ENCODE data around the gene IGF1R. TPM values are rescaled to one million over a fixed set of nuclear protein-coding genes. Genes with fewer than 3 reads are reported as not detected.

Gene IGF1R
- total RNA-seq, 2 experiments from 2014 or later, result 26.3 to 43.7 TPM

DNA sequence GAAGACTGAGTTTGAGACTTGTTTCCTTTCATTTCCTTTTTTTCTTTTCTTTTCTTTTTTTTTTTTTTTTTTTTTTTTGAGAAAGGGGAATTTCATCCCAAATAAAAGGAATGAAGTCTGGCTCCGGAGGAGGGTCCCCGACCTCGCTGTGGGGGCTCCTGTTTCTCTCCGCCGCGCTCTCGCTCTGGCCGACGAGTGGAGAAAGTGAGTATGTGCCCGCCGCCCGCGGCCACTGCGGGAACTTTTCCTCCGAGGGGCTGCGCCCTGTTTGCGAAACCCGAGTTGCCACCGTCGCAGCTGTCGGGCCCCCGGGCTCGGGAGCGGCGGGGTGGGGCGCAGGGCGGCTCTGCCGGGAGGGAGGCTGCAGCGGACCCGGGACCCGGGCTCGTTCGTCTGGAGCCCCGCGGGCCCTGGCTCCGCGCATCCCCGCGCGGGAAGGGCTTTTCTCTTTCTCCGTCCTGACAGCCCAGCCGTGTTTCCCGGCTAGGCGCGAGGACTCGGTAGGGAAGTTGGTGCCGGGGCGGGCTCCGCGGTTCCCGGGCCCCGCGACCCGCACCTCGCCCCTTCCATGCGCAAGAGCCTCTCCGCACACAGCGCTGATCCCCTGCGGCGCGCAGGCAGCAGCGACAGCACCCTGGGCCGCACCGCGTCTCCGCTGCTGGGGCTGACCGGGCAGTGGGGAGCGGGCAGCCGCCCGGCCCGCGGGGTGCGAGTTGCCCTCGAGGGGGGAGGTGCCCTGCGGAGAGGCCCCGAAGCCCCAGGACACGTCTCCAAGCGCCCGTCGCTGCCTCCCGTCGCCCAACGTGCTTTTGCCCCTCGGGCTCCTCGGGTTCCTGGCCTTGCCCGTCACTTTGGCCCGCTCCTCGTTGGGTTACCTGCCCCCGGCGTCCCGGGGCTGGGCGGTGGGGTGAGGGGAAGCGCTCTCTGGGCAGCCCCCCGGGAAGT, 1.4 kb downstream of the IGF1R start:
- H3K27ac Mint-ChIP-seq, result peak overlapping the region; percentile 91
- peak; percentile 70 for DNase-seq
- H3K4me1 Mint-ChIP-seq, result peaks cover 32% of the 10 kb centered on the region
- peak overlapping the region; percentile 89 for H3K4me3 Mint-ChIP-seq
- H3K36me3 Mint-ChIP-seq (ENCODE audit: low read depth), result peaks cover 3% of the 10 kb centered on the region
- intact Hi-C loops (cut with DNase I, micrococcal nuclease), result loop anchor here (2.0 to 10.0 kb wide), 8 partner anchors 101 to 1948 kb away; partner anchors contain the start of genes ARRDC4 (in 1 of the 2) and LRRC28 (in 1 of the 2)
- no peak for ATAC-seq
- peaks cover 15% of the 10 kb centered on the region for H3K27me3 Mint-ChIP-seq
- H3K9me3 Mint-ChIP-seq (ENCODE audit: low read depth), result no peaks in the 10 kb centered on the region
- ChIA-PET POLR2A (no interaction called here), CTCF (interaction anchor here (1.2 kb wide), 1 partner anchor 131 kb away, joined by 3 read pairs; no protein-coding TSS in a partner anchor)

DNA sequence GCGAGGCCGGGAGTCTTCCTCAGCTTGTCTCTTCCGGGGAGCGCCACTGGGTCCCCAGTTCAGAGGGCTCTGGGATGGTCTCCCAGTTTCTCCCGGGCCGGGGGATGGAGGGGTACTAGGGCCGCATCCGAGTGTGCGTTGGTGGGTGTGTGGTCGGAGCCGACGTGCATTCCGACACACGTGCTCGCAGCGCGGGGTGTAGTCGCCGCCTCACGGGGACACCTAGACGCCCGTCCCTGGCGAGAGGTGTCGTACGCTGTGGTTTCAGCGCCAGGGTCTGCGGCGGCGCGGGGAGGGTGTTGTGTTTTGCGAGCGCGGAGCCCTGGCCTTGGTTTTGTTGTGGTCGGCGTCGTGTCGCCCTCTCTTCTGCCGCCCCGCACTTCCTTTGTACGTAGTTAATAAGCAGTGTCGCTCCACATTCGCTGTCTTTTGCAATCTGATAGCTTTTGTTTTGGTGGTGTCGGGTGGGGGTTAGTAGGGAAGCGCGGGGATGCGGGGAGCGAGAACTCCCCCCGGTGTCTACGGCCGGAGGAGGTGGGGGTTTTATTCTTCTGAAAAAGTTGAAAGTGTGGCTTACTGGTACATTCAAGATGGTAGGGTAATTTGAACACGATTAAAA, 2.2 kb downstream of the IGF1R start:
- Mint-ChIP-seq H3K4me1 (peaks cover 37% of the 10 kb centered on the region), H3K27me3 (peaks cover 14% of the 10 kb centered on the region), H3K9me3 (ENCODE audit: low read depth) (no peaks in the 10 kb centered on the region), H3K27ac (peak overlapping the region; percentile 91), H3K36me3 (ENCODE audit: low read depth) (peaks cover 3% of the 10 kb centered on the region), H3K4me3 (peak overlapping the region; percentile 89)
- ChIA-PET CTCF (interaction anchor here (1.2 kb wide), 1 partner anchor 132 kb away, joined by 3 read pairs; no protein-coding TSS in a partner anchor), POLR2A (no interaction called here)
- peak; percentile 68 for DNase-seq
- intact Hi-C loops (cut with DNase I, micrococcal nuclease), result loop anchor here (1.0 to 10.0 kb wide), 2 partner anchors 19 to 424 kb away; no protein-coding TSS in a partner anchor
- ATAC-seq, result peak; percentile 5

DNA sequence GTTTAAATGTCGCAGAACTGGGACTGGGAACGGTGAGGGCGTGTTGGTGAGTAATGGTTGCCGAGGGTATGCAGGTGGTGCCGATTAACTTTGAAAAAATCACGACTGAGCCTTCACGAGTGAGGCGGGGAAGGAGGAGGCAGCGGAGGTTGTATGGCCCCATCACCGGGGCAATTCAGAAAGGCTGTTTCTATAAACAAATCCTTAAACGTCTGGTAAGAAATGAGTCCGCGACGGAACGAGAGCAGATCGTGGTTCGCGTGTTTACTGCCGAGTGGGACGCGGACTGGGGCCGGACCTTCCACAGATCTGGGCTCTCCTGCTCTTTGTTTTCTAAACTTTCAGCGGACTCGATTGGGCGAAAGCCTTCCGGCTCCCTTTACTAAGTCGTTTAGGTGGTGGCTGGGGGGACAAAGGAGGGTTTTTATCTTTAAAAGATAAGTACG, 2.7 kb downstream of the IGF1R start:
- POLR2A ChIA-PET, result no interaction called here
- Mint-ChIP-seq H3K4me1 (peaks cover 37% of the 10 kb centered on the region), H3K9me3 (ENCODE audit: low read depth) (no peaks in the 10 kb centered on the region), H3K27me3 (peaks cover 12% of the 10 kb centered on the region), H3K27ac (peak overlapping the region; percentile 91), H3K4me3 (peak overlapping the region; percentile 89), H3K36me3 (ENCODE audit: low read depth) (peaks cover 3% of the 10 kb centered on the region)
- intact Hi-C loops (cut with DNase I, micrococcal nuclease), result loop anchor here (1.0 to 10.0 kb wide), 2 partner anchors 18 to 424 kb away; no protein-coding TSS in a partner anchor
- CTCF ChIA-PET, result interaction anchor here (0.7 to 1.0 kb wide), 2 partner anchors 87 to 128 kb away, joined by 3 to 4 read pairs; no protein-coding TSS in a partner anchor
- ATAC-seq (no peak), DNase-seq (peak; percentile 57)

DNA sequence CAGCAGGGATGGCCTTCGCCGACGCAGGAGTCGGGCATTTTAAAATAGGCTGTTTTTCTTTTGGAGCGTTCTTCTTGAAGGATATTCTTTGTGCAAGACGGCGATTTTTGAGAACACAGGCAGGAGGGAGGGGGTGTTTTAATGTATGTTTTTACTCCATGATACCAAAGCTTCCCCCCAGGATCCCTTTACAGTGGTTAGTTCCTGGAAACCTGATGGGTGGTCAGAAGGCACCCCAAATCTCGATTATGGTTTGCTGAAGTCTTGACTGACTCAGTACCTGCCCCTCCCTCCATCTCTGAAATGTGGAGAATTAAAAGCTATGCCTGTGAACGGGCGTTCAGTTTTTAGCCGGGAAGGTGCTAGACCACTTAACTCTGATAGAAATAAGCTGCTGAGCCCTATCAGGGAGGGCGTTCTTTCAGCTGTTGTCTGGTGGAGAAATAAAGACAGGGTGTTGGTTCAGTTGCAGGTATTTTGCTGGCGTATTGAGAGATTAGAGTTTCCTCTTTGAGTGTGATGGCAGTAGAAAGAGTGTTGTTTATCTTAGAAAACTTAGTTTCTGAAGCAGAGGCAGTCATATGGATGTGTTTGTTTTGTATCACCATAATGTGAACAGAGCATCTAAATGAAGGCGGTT, 3.4 kb downstream of the IGF1R start:
- H3K27ac Mint-ChIP-seq, result peak overlapping the region; percentile 91

DNA sequence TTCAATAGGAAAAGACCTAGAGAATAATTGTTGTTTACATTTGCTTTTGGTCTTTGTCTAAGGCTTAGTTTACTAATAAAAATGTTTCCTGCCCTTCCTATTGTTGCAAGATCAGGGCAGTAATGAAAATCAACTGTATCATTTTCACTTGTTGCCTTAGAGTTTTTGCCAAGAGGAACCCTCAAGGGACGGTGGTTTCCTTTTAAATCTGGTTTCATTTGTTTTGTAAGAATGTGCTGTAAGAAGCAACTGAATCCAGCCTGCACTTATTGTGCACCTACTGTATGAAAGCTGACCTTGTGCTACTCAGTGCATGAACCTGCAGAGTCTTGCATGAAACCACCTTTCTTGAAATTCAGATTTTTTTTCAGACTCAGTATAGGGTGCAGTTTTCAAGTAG, 5.3 kb downstream of the IGF1R start:
- Mint-ChIP-seq H3K4me1 (peaks cover 51% of the 10 kb centered on the region), H3K27me3 (peaks cover 12% of the 10 kb centered on the region), H3K36me3 (ENCODE audit: low read depth) (peaks cover 3% of the 10 kb centered on the region), H3K9me3 (ENCODE audit: low read depth) (no peaks in the 10 kb centered on the region), H3K27ac (no peak overlapping the region), H3K4me3 (no peak overlapping the region)
- CTCF ChIA-PET, result interaction anchor here (2.2 kb wide), 1 partner anchor 11 kb away, joined by 5 read pairs; no protein-coding TSS in a partner anchor
- ATAC-seq (no peak), DNase-seq (no peak)
- POLR2A ChIA-PET, result interaction anchor here (0.6 kb wide), 1 partner anchor 11 kb away, joined by 5 read pairs; no protein-coding TSS in a partner anchor
- intact Hi-C loops (cut with DNase I, micrococcal nuclease), result loop anchor here in 1 of 2 experiments (10.0 kb wide), 1 partner anchor 421 kb away; no protein-coding TSS in a partner anchor

More for the DNA sequence above, 3.4 kb downstream of the IGF1R start:
- Mint-ChIP-seq H3K9me3 (ENCODE audit: low read depth) (no peaks in the 10 kb centered on the region), H3K4me1 (peaks cover 40% of the 10 kb centered on the region), H3K36me3 (ENCODE audit: low read depth) (peaks cover 3% of the 10 kb centered on the region), H3K4me3 (peak overlapping the region; percentile 89), H3K27me3 (peaks cover 12% of the 10 kb centered on the region)
- no peak for ATAC-seq
- ChIA-PET POLR2A (interaction anchor here (0.6 to 0.9 kb wide), 2 partner anchors 36 to 85 kb away, joined by 3 read pairs; no protein-coding TSS in a partner anchor), CTCF (interaction anchor here (0.6 to 2.2 kb wide), 6 partner anchors 7 to 196 kb away, joined by 3 to 5 read pairs (median 4); no protein-coding TSS in a partner anchor)
- DNase-seq, result peak; percentile 27
- intact Hi-C loops (cut with DNase I, micrococcal nuclease), result loop anchor here (1.0 to 10.0 kb wide), 2 partner anchors 18 to 423 kb away; no protein-coding TSS in a partner anchor

DNA sequence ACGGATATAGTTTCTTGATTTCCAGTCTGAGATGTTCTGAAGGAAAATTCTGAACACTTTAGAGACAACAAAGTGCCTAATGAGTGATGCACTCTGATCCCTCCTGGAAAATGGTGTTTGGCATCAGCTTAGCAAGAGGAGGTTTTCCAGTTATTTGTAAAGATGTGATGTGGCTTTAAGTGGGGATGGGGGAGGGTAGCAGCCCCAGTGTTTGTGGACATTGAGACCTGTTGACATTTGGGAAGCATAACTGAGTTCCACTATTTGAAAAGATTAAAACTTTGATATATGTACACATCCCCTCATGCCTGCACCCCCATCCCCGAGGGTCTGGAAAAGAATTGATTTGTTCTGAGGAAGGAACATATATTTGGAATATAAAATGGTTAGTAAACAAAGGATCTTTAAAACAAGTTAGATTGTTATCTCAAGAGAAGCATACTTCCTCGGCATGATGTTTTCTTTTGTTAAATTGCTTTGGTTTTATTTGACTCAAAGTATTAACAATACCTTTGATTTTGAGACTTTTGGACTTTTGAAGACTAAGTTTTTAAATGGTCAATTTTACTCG, 6.5 kb downstream of the IGF1R start:
- ChIA-PET POLR2A (interaction anchor here (0.7 kb wide), 1 partner anchor 65 kb away, joined by 3 read pairs; no protein-coding TSS in a partner anchor), CTCF (interaction anchor here (0.6 to 1.0 kb wide), 5 partner anchors 12 to 331 kb away, joined by 3 to 5 read pairs (median 5); no protein-coding TSS in a partner anchor)
- H3K36me3 Mint-ChIP-seq (ENCODE audit: low read depth), result peaks cover 3% of the 10 kb centered on the region
- peaks cover 55% of the 10 kb centered on the region for H3K4me1 Mint-ChIP-seq
- H3K4me3 Mint-ChIP-seq, result no peak overlapping the region
- H3K27me3 Mint-ChIP-seq, result peaks cover 12% of the 10 kb centered on the region
- ATAC-seq, result no peak
- intact Hi-C loops (cut with DNase I, micrococcal nuclease), result loop anchor here in 1 of 2 experiments (10.0 kb wide), 1 partner anchor 420 kb away; no protein-coding TSS in a partner anchor
- H3K27ac Mint-ChIP-seq, result no peak overlapping the region
- DNase-seq, result no peak
- H3K9me3 Mint-ChIP-seq (ENCODE audit: low read depth), result no peaks in the 10 kb centered on the region

DNA sequence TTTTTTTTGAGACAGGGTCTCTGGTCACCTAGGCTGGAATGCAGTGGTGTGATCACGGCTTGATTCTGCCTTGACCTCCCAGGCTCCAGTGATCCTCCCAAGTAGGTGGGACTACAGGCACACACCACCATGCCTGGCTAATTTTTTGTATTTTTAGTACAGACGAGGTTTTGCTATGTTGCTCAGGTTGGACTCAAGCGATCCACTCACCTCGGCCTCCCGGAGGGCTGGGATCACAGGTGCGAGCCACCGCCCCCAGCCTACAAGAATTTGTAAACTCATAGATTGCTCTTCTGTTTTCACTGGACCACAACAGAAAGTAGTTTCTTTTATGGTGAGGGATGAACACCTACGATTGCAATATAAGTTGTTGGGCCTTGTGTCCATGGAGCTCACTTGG, 7.4 kb downstream of the IGF1R start:
- intact Hi-C loops (cut with DNase I, micrococcal nuclease), result loop anchor here in 1 of 2 experiments (10.0 kb wide), 1 partner anchor 419 kb away; no protein-coding TSS in a partner anchor
- Mint-ChIP-seq H3K27ac (no peak overlapping the region), H3K9me3 (ENCODE audit: low read depth) (no peaks in the 10 kb centered on the region), H3K36me3 (ENCODE audit: low read depth) (peaks cover 3% of the 10 kb centered on the region), H3K4me1 (peaks cover 55% of the 10 kb centered on the region), H3K27me3 (peaks cover 8% of the 10 kb centered on the region), H3K4me3 (no peak overlapping the region)
- ChIA-PET POLR2A (no interaction called here), CTCF (interaction anchor here (0.6 to 1.2 kb wide), 7 partner anchors 11 to 155 kb away, joined by 3 to 6 read pairs (median 4); no protein-coding TSS in a partner anchor)
- no peak for ATAC-seq
- DNase-seq, result no peak

DNA sequence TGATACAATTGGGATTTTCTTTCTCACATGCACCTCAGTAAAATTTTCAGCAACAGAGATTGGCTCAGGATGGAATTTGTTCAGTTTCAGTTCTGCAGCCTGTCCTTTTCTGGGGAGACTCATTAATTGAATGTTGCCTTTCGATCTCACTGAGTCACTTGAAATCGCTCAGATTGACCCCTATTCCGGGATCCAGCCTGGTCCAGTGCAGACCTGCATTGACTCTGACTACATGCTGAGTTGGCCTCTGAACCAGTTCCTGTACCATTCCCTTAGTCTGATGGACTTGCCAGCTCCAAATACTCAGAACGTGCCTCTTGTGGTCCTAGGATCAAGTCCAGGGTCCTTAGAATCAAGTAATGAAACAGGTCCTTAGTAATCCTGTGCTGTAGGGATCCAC, 9.4 kb downstream of the IGF1R start:
- intact Hi-C loops (cut with DNase I, micrococcal nuclease), result loop anchor here in 1 of 2 experiments (10.0 kb wide), 1 partner anchor 417 kb away; no protein-coding TSS in a partner anchor

DNA sequence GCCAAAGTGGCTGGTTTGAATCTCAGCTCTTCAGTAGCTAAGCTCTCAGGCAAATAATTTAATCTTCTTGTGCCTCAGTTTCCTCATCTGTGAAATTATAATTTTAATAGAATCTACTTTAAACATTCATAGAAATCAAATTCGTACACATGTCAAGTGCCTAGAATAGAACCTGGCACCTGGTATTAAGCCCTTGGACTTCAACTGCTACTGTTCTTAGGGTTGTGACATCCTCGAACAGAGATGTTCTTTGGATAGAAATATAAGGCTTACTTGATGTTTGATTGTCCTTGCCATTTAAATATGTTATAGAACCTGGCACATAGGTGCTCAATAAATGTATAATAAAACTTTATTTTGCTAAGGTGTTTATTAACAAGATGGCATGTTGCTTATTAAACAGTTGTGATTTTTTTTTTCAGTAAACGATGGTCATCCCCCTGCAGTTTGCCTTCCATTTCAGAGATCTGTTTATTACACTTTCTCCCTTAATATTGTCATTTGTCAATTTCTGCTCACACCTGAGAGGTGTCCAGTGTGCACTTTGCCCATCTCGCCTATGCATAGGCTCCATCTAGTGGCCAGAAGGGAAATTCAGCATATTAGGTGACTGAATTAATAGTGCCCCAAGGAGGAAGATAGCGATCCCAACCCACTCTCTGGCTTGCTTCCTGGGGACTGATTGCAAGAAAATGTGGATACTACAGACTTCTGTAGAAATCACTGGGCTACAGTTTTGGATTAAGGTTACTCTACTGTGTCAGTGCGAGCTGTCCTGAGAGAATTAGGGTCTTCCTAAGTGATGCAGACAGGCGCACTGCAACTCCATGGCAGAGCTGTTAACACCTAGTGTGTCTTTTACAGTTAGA, 10.7 kb downstream of the IGF1R start:
- ChIA-PET POLR2A (no interaction called here), CTCF (interaction anchor here (0.6 to 3.9 kb wide), 26 partner anchors 10 to 535 kb away, joined by 3 to 39 read pairs (median 4); partner anchors contain the start of gene IGF1R)
- H3K27me3 Mint-ChIP-seq, result no peaks in the 10 kb centered on the region
- peaks cover 41% of the 10 kb centered on the region for H3K4me1 Mint-ChIP-seq
- H3K36me3 Mint-ChIP-seq (ENCODE audit: low read depth), result no peaks in the 10 kb centered on the region
- ATAC-seq (peak; percentile 81), DNase-seq (peak; percentile 40)
- no peak overlapping the region for H3K4me3 Mint-ChIP-seq
- no peaks in the 10 kb centered on the region for H3K9me3 Mint-ChIP-seq (ENCODE audit: low read depth)
- H3K27ac Mint-ChIP-seq, result no peak overlapping the region
- intact Hi-C loops (cut with DNase I, micrococcal nuclease), result loop anchor here (1.0 to 10.0 kb wide), 3 partner anchors 140 to 416 kb away; no protein-coding TSS in a partner anchor

More for the DNA sequence above, 9.4 kb downstream of the IGF1R start:
- no peak for ATAC-seq
- no peaks in the 10 kb centered on the region for H3K9me3 Mint-ChIP-seq (ENCODE audit: low read depth)
- POLR2A ChIA-PET, result no interaction called here
- no peaks in the 10 kb centered on the region for H3K27me3 Mint-ChIP-seq
- no peaks in the 10 kb centered on the region for H3K36me3 Mint-ChIP-seq (ENCODE audit: low read depth)
- no peak overlapping the region for H3K27ac Mint-ChIP-seq
- no peak overlapping the region for H3K4me3 Mint-ChIP-seq
- DNase-seq, result no peak
- H3K4me1 Mint-ChIP-seq, result peaks cover 40% of the 10 kb centered on the region
- CTCF ChIA-PET, result interaction anchor here (0.9 to 3.9 kb wide), 11 partner anchors 11 to 223 kb away, joined by 3 to 39 read pairs (median 5); no protein-coding TSS in a partner anchor

All from activated CD4-positive, alpha-beta T cell treated with anti-CD3 and anti-CD28 coated beads for 36 hours (primary cell).